IMR-90 (cell line): ENCODE measurements around the gene BRWD1. TPM values are rescaled to one million over a fixed set of nuclear protein-coding genes. Genes with fewer than 3 reads are reported as not detected.

Experiments used
- ATAC-seq: fragments of 200-7000 bp; cut with Tn5 transposase; 2 replicates; pipeline ENCODE4 v1.9.1; 2020; ENCODE audit warnings: low read depth, mild to moderate bottlenecking, moderate library complexity
- BruUV-seq: library from RNA; stranded (reverse); fragments of 400-500 nt; replicated peaks from 2 replicates; lab custom pipeline; 2021; lab: Mats Ljungman, UMichigan
- CTCF ChIA-PET: fragments of 300-600 bp; formaldehyde crosslinking; extraction: SDS; loops from one replicate; lab custom pipeline; 2021; ENCODE audit warnings: antibody characterized with exemption; lab: Yijun Ruan, JAX
- POLR2A ChIA-PET: fragments of 300-600 bp; sonication (Branson Sonifier 250); formaldehyde crosslinking; loops from one replicate; lab custom pipeline; 2022; ENCODE audit warnings: antibody characterized with exemption; ENCODE audit not compliant: unreplicated experiment; lab: Charles Lee
- DNase-seq: peaks from one replicate; pipeline ENCODE4 v3.0.0; 2013
- H2AFZ ChIP-seq: replicated peaks from 2 replicates; pipeline ENCODE3; 2013; ENCODE audit warnings: low read length, mild to moderate bottlenecking; ENCODE audit not compliant: poor library complexity
- H2AK5ac ChIP-seq: 2 replicates; pipeline ENCODE4 v1.6.1; 2013; ENCODE audit warnings: low read depth, low read length, inconsistent platforms
- H2AK9ac ChIP-seq: replicated peaks from 2 replicates; pipeline ENCODE3; 2013; ENCODE audit warnings: mild to moderate bottlenecking, low read depth, low read length, moderate library complexity; ENCODE audit not compliant: poor library complexity
- H2BK120ac ChIP-seq: 2 replicates; pipeline ENCODE4 v1.6.1; 2013; ENCODE audit warnings: low read depth, low read length, inconsistent platforms
- H2BK15ac ChIP-seq: 3 replicates; pipeline ENCODE4 v1.6.1; 2013; ENCODE audit warnings: low read depth, low read length, inconsistent platforms
- H2BK20ac ChIP-seq: 2 replicates; pipeline ENCODE4 v1.6.1; 2013; ENCODE audit warnings: low read depth, mild to moderate bottlenecking, inconsistent platforms, low read length, moderate library complexity
- H2BK5ac ChIP-seq: 2 replicates; pipeline ENCODE4 v1.6.1; 2013; ENCODE audit warnings: mild to moderate bottlenecking, low read depth, low read length, inconsistent platforms; ENCODE audit not compliant: poor library complexity, severe bottlenecking
- H3K14ac ChIP-seq: replicated peaks from 2 replicates; pipeline ENCODE4 v1.6.1; 2013; ENCODE audit warnings: low read depth, low read length, inconsistent platforms
- H3K18ac ChIP-seq: 2 replicates; pipeline ENCODE4 v1.6.1; 2013; ENCODE audit warnings: low read depth, low read length, control low read depth
- H3K23ac ChIP-seq: 2 replicates; pipeline ENCODE4 v1.6.1; 2013; ENCODE audit warnings: low read depth, low read length, inconsistent platforms
- H3K27ac ChIP-seq: 2 replicates; pipeline ENCODE4 v1.5.1; 2013; ENCODE audit warnings: mild to moderate bottlenecking, control low read depth, low read length; ENCODE audit not compliant: insufficient read depth
- H3K27me3 ChIP-seq: 2 replicates; pipeline ENCODE4 v1.6.1; 2013; ENCODE audit warnings: low read length; ENCODE audit not compliant: control insufficient read depth, insufficient read depth
- H3K36me3 ChIP-seq: 2 replicates; pipeline ENCODE4 v1.6.1; 2013; ENCODE audit warnings: low read length, mixed read lengths; ENCODE audit not compliant: control insufficient read depth, insufficient read depth
- H3K4ac ChIP-seq: 2 replicates; pipeline ENCODE4 v1.6.1; 2013; ENCODE audit warnings: low read depth, low read length, inconsistent platforms
- H3K4me1 ChIP-seq: 2 replicates; pipeline ENCODE4 v1.6.1; 2013; ENCODE audit warnings: low read length, mixed read lengths; ENCODE audit not compliant: control insufficient read depth, insufficient read depth
- H3K4me2 ChIP-seq: 2 replicates; pipeline ENCODE4 v1.6.1; 2013; ENCODE audit warnings: low read depth, mild to moderate bottlenecking, control low read depth, low read length, moderate library complexity
- H3K4me3 ChIP-seq: 2 replicates; pipeline ENCODE4 v1.5.1; 2013; ENCODE audit warnings: low read depth, mild to moderate bottlenecking, control low read depth, low read length, moderate library complexity; ENCODE audit not compliant: insufficient read depth
- H3K56ac ChIP-seq: 2 replicates; pipeline ENCODE4 v1.6.1; 2013; ENCODE audit warnings: low read length, inconsistent platforms; ENCODE audit not compliant: insufficient read depth; ENCODE audit errors: extremely low read depth
- H3K79me1 ChIP-seq, 2 experiments: 2 replicates each; pipeline ENCODE4 v1.6.1; 2013; ENCODE audit warnings: low read length in 2 of 2, inconsistent platforms in 1 of 2, low read depth in 1 of 2
- H3K9ac ChIP-seq: 2 replicates; pipeline ENCODE4 v1.6.1; 2013; ENCODE audit warnings: low read depth, low read length, control low read depth
- H3K9me1 ChIP-seq: 2 replicates; pipeline ENCODE4 v1.6.1; 2013; ENCODE audit warnings: low read length, inconsistent platforms; ENCODE audit not compliant: insufficient read depth
- H3K9me3 ChIP-seq: 2 replicates; pipeline ENCODE4 v1.6.1; 2013; ENCODE audit warnings: low read length; ENCODE audit not compliant: control insufficient read depth, insufficient read depth
- H4K20me1 ChIP-seq: 2 replicates; pipeline ENCODE4 v1.6.1; 2013; ENCODE audit warnings: low read length, inconsistent platforms; ENCODE audit not compliant: insufficient read depth
- H4K5ac ChIP-seq: 2 replicates; pipeline ENCODE4 v1.6.1; 2013; ENCODE audit warnings: mild to moderate bottlenecking, low read depth, low read length, control low read depth
- H4K8ac ChIP-seq, 2 experiments: 2 replicates each; pipeline ENCODE4 v1.6.1; 2013; ENCODE audit warnings: low read depth in 2 of 2, low read length in 2 of 2, control low read depth in 1 of 2, inconsistent platforms in 1 of 2
- H4K91ac ChIP-seq: 2 replicates; pipeline ENCODE4 v1.6.1; 2013; ENCODE audit warnings: low read depth, low read length, inconsistent platforms; ENCODE audit not compliant: insufficient read depth
- ELK1 ChIP-seq: fragments of 150-350 bp; IDR thresholded peaks from 2 replicates; pipeline ENCODE4 v1.6.1; 2016; ENCODE audit warnings: low read depth, mild to moderate bottlenecking, low read length, moderate library complexity, borderline replicate concordance
- MAFK ChIP-seq: IDR thresholded peaks from 2 replicates; pipeline ENCODE4 v1.6.1; 2012; ENCODE audit warnings: low read depth, low read length, improper control_type of control experiment
- NFE2L2 ChIP-seq: fragments of 150-350 bp; IDR thresholded peaks from 2 replicates; pipeline ENCODE4 v1.6.1; 2016; ENCODE audit warnings: low read depth, mild to moderate bottlenecking, low read length
- RFX5 ChIP-seq: IDR thresholded peaks from 2 replicates; pipeline ENCODE4 v1.8.0; 2012; ENCODE audit warnings: low read depth, mild to moderate bottlenecking, low read length, moderate library complexity
- SMC3 ChIP-seq: fragments of 150-350 bp; IDR thresholded peaks from 2 replicates; pipeline ENCODE4 v1.6.1; 2016; ENCODE audit warnings: low read depth, mild to moderate bottlenecking, antibody characterized with exemption, low read length, moderate library complexity
- WGBS, 2 experiments: methylation state at CpG; one replicate each; pipeline versions ENCODE4 v1.1.5 to v1.1.7; 2013; ENCODE audit warnings: missing lambda C conversion rate in 2 of 2; ENCODE audit not compliant: insufficient read length in 1 of 2; ENCODE audit errors: extremely low coverage in 2 of 2; 5-methylcytosine and 5-hydroxymethylcytosine counted together
- dilution Hi-C: fragments of 300-500 bp; cut with HindIII; formaldehyde crosslinking; loops from one replicate; pipeline ENCODE4 v1.14.3; 2018; ENCODE audit warnings: low sequenced_read_pairs; ENCODE audit not compliant: unreplicated experiment
- in situ Hi-C: fragments of 300-500 bp; cut with MboI; formaldehyde crosslinking; loops from 3 replicates; pipeline ENCODE4 v1.14.3; 2019; ENCODE audit warnings: low sequenced_read_pairs, inconsistent platforms, mixed read lengths
- intact Hi-C: fragments of 100-400 bp; cut with micrococcal nuclease; formaldehyde crosslinking; loops from 2 replicates; pipeline ENCODE4 v1.10.0; 2022
- polyA plus RNA-seq, 3 experiments: library from polyadenylated mRNA; depleted of rRNA; stranded (reverse); fragments of >200 nt; gene quantifications; 2 replicates each; pipeline ENCODE4 v1.2.3, GENCODE V29; 2012; ENCODE audit warnings: low replicate concordance in 1 of 3
- total RNA-seq: library from RNA; depleted of rRNA; stranded (reverse); fragments of >200 nt; gene quantifications from 2 replicates; pipeline ENCODE4 v1.2.3, GENCODE V29; 2012

Gene BRWD1
- total and polyA plus RNA-seq, 2 of the 4 experiments (the other 2 are of a cell fraction): 6.7 to 28.7 TPM

DNA sequence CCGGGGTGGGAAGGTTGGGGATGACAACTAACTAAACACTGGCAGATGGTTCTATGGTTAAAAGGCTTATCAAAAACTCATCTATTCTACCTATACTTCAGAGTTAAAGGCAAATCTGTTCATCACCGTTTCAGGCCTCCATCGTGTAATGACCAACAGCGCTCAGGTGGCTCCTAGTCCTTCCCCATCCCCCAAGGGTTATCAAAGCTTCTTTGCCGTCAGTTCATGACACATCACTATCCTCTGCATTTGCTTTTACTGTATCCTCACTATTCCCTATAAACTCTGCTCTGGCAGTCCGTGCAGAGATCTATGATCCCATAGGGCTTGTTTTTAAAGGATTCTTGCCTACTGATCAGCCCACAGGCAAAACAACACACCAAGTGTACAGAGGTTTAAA is 27.3 kb upstream of the BRWD1 start:
- H3K4ac ChIP-seq: no peak overlapping the region
- ChIA-PET CTCF (no interaction called here), POLR2A (no interaction called here)
- H2BK120ac ChIP-seq: no peak overlapping the region
- WGBS, 2 experiments: 68% methylated on average over 3 of the region's 6 CpGs; no CpG with 5 or more reads in 1 of the 2 experiments
- no TSS peak for BruUV-seq
- H2BK20ac ChIP-seq: no peak overlapping the region
- H3K9me1 ChIP-seq: peaks cover 4% of the 10 kb centered on the region; the same call in 1 of the 2 replicates
- H4K8ac ChIP-seq: no peak overlapping the region
- peaks cover 17% of the 10 kb centered on the region; the same call in 1 of the 2 replicates for H4K20me1 ChIP-seq
- no peak overlapping the region for H3K23ac ChIP-seq
- no peak overlapping the region for H3K18ac ChIP-seq
- no peaks in the 10 kb centered on the region for H3K27me3 ChIP-seq
- 0 out of 2 replicates have a peak, but pooled peaks cover 2% of the 10 kb centered on the region for H3K4me1 ChIP-seq
- dilution Hi-C loops: no loop called here
- H2BK5ac ChIP-seq: no peak overlapping the region
- no peak overlapping the region for H3K27ac ChIP-seq
- no peak overlapping the region for H3K56ac ChIP-seq
- peaks cover 28% of the 10 kb centered on the region for H3K36me3 ChIP-seq
- H4K91ac ChIP-seq: no peak overlapping the region
- H3K4me3 ChIP-seq: no peak overlapping the region
- H3K4me2 ChIP-seq: no peak overlapping the region
- H2AK5ac ChIP-seq: no peak overlapping the region
- no peak overlapping the region for H2AFZ ChIP-seq
- H3K9me3 ChIP-seq: no peaks in the 10 kb centered on the region
- H3K9ac ChIP-seq: no peak overlapping the region
- H3K14ac ChIP-seq: no peak overlapping the region
- no peak overlapping the region for H4K5ac ChIP-seq
- H3K79me1 ChIP-seq: peaks cover 13 to 19% of the 10 kb centered on the region in 2 experiments
- H2AK9ac ChIP-seq: no peak overlapping the region
- TF ChIP-seq SMC3 (no peak), RFX5 (no peak), ELK1 (no peak), NFE2L2 (no peak), MAFK (no peak)
- H2BK15ac ChIP-seq: no peak overlapping the region
- intact Hi-C loops: no loop called here
- ATAC-seq (no peak), DNase-seq (no peak)
- in situ Hi-C loops: no loop called here
